Measurements from ENCODE around the gene RAP1GAP.
A peak's percentile ranks its signal among the peaks of the same experiment; 100 is the strongest.
"Not testable (repeated sequence)": the region's sequence is repeated elsewhere in the genome, so short reads cannot be mapped to it uniquely, and the experiment has no call there.

RAP1GAP gene

DNA sequence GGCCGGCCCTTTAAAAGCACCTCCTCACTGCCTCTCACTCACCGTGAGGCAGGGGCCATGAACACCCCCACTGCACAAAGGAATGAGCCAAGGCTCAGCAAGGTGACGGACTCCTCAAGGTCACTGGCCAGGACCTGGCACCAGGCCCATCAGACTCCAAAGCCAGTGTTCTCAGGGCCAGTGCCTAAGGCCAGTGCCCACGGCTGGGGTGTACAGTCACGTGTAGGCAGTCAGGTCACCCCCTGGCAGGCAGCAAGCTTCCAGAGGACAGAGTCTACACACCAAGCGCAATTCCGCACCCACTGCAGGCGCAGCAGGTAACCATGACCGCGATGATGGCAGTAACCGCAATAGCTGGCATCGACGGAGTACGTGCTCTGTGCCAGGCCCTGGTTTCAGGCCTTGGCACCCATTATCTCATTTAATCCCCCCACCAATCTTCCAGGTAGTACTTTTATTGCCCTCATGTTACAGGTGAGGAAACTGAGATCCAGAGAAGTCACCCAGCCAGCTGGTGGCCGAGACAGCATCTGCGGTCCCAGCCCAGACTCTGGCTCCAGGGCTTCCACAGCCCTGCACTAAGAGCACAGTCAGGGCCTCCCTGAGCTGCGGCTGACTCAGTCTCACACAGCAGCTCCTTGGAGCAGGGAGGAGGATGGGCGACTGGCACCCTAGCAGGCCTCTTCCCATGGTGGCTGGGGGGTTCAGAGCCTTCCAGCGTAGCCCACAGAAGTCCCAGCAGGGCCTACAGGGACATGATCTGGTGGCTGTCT lies 27.0 kb downstream of the RAP1GAP start:
- no peak for DNase-seq

DNA sequence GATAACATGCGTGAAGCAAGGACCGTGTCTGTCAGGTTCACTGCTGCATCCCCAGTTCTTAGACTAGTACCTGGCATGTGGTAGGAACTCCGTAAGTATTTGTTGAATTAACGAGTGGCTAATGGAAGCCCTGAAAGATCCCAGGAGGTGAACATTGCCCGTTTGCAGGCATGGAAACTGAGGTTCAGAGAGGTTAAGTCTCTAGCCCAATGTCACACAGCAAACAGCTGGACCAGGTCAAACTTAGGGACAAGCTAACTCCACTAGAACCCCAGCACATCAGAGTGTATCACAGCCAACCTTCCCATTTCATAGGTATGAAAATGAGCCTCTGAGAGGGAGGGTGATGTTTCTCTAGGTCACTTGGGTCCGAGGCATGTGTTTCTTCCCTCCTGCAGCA lies 27.6 kb downstream of the RAP1GAP start:
- no peak for DNase-seq

DNA sequence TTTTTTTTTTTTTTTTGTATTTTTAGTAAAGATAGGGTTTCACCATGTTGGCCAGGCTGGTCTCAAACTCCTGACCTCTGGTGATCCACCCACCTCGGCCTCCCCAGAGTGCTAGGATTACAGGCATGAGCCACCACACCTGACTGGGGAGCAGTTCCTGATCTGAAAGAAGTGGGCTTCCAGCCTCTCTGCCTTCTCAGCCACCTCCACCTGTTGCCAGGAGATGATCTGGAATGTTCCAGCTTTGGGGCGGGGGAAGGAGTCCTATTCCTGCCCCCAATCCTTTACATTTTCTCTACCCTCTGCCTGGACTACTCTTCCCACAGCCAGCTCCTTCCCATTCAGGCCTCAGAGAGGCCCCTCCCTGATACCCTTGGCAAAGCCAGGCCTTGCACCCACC lies 28.1 kb downstream of the RAP1GAP start:
- DNase-seq: no peak

DNA sequence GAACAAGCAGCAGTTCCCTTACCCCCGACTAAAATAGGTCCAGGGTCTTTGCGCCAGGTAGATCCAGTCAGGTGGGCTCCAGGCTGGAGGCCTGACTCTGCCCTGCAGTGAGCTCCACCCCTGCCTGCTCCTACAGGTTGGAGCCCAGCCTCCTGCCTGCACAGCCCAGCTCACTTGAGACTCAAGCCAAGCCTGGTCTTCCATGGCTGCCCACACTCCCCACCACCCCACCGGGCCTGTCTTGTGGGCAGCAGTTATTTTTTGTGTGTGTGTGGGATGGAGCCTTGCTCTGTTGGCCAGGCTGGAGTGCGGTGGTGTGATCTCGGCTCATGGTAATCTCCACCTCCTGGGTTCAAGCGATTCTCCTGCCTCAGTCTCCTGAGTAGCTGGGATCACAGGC lies 28.5 kb downstream of the RAP1GAP start:
- DNase-seq: no peak

DNA sequence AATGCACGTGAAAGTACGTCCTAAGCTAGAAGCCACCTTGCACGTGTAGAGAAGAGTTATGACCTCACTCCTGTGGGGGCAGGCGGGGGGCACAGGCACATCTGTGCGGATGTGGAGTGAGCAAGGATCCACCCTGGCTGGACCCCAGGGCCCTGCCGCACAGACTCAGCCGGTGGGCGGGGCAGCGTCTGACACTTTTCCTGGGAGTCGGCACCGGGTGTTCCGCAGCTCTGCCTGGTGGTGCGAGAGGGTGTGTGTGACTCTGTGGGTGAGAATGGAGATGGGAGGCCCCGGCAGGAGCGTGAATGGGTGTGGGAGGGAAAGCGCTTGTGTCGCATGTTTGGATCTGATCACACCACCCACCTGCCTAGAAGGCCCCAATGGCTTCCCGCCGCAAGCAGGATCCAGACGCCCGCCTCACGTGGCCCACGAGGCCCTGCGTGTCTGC lies 29.5 kb downstream of the RAP1GAP start:
- DNase-seq: no peak

DNA sequence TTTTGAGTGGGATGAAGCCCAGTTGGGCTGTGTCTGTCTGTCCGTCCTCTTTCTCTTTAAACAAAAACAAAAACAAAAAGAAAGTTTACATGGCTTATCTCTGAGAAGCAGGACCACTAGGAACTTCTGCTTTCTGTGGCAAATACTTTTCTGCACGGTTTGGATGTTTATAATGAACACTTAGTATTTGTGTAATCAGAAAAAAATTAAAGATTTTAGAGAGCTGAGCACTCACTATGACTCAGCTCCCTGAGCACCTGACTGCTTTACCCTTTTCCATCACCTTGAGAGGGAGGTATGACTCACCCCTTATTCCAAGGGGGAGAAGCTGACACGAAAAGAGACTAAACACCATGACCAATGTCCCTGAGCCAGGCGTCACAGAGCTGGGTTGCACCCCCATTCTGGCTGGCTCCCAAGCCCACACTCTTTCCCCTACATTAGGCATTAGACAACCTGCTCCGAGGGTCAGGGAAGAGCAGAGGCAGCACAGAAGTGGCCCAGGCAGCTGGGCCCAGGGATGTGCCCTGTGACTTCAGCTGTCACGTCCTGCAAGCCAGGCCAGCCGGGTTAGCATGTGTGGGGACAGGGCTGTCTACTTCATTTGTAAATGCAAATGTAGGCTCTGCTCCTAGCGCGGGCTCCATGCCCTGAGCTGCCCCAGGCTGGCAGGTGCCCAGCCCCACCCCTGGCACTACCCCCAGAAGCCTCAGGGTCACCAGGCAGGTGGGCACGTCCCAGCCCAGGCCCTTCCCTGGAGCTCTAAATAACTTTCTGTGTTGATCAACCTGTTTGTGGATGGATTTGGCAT lies 30.4 kb downstream of the RAP1GAP start:
- DNase-seq: peak; percentile 67

DNA sequence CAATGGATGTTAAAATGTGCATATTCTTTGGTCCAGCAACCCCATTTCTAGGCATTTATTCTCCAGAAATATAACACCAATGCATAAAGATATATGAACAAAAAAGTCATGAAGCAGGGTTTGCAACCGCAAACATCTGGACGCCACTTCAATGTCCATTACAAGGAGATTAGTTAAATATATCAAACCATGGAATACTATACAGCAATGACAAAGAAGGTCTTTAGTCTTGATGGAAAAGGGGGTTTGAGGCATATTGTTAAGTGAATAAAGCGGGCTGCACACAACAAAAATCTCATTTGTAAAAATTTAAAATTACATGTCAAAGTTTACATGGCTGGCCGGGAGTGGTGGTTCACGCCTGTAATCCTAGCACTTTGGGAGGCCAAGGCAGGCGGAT lies 31.6 kb downstream of the RAP1GAP start:
- DNase-seq: no peak

DNA sequence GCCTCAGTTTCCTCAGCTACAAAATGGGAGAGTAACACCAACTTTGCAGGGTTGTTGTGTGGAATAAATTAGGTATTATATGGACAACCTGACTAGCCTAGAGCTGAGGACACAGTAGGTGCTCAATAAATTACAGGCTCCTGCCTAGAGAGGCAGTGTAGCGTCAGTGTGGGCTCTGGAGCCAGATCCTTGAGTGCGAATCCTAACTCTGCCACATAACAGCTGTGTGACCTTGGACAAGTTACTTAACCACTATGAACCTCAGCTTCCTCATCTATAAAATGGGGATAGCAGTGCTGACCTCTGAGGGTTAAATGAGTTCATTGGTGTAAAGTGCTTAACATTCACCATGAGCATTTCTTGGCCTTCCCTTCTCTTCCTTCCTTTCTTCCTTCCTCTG lies 33.1 kb downstream of the RAP1GAP start:
- DNase-seq: no peak

DNA sequence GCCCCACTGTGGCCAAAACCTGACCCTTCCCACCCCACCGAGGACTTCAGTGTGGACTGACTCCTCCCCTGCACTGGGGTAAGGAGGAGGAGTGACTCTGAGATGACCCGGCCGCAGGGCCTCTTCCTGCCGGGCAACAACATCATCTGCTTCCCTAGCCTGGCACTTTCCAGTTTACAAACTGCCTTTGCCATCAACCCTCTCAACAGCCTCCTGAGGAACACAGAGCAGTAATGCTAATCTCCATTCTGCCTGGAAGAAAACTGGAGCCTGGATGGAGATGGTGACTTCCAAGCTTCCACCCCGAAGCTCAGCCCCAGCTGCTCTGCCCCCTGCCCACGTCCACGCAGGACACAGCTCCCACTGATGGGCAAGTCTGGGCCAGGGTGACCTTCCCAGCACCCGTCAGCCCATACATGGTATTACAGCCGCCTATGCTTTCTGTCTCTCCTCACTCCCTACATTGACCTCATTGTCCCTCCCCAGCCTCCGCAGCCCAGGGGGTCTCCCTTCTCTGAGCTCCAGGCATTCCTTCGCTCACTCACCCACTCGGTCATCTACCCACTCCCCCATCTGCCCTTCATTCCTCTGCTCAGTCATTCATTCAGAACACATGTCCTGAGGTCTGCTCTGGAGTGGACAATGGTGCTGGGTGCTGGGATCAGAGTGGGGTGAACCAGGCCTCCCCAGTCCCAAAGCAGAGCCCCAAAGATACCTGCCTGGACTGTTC lies 34.2 kb downstream of the RAP1GAP start:
- no peak for DNase-seq

DNA sequence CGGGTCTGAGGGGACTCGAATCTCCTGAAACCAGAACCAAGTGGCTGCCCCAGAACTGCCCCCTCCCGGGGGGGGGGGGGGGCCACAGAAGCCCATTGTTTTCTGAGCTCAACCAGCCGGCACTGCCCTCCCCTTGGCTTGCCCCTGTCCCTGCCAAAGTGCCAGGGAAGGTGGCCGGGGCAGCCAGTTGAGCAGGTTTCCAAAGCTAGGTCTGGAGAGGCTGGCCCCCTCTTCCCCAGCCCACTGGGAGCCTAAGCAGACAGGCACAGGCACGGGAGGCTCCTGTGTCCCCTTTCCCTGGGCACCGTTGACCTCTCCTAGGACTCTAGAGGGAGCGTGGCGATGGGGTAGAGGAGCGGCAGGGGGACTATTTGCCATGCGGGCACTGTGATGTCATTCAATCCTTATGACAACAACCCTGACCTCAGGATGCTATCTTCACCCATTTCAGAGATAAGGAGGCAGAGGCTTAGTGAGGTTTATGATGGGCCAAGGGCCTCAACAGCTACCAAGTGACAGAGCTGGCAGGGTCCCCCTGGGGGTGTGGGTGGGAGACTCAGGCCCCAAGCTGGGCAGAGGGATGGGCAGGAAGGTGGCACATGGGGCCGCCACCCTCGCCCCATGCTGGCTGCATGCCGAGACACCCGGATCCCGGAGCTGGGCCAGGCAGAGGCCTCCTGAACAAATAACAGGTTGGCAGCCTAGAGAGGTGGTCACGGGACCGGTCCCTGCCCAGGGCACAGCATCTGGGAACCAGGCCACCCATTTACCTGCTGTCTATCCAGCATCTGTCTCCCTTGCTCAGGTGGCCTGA lies 35.0 kb downstream of the RAP1GAP start:
- DNase-seq: peak; percentile 14

DNA sequence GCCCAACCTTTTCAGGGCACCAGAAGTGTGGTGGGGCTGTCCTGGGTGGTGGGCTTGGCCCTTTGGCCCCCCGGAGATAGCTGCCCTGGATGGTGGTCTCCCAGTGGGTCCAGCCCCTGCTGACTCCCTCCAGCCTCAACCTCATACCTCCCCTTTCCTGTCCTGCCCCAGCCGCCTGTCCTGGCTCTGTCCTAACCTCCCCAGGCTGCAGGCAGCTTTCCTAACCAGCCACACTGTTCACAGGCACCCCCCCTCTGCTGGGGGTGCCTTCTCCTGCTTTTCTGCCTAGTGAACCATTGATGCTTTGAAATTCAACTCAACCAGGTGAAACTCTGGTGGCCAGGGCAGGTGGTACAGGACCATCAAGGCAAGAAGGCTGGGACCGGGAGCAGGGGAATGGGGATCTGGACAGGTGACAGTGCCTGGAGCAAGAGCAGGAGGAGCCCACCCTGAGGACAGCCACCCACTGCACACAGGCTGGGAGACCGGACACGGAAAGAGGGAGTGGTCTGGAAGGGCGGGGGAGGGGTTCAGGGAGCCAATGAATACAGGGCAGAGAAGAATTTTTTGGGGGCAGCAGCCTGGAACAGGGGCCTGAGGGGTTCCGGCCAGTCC lies 35.9 kb downstream of the RAP1GAP start:
- DNase-seq: no peak

DNA sequence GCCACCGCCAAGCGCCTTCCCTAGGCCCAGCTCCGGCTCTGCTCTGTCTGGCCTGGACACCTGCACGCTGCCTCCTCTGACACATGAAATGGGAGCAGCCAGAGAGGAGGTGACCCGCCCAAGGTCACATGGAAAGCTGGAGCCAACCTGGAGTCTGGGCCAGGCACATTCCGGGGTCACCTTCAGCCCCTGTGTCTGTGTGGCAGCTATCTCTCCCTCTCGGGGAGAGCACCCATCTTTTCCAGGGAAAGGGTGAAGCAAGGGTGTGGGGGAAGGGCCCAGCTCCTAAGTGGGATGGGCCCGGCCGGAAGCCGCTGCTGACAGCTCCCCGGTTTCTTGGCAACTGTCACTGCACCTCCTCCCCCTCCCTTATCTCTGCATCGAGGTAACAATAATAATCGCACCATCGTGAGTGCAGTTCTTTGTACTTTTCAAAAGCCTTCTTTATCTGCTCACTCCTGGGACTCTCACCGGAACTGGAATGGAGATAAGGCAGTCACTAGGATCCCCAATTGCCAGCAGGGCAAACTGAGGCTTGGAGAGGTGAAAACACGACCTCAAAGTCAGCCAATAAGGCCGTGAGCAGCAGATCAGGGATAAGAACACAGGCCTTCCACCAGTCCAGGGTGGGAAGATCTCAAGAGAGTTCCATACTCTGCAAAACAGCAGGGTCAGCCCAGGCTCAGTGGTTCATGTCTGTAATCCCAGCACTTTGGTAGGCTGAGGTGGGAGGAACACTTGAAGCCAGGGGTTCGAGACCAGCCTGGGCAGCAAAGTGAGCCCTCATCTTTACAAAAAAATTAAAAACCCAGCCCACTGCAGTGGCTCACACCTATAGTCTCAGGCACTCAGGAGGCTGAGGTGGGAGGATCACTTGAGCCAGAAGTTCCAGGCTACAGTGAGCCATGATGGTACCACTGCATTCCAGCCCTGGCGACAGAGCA lies 36.9 kb downstream of the RAP1GAP start:
- peak; percentile 81 for DNase-seq

DNA sequence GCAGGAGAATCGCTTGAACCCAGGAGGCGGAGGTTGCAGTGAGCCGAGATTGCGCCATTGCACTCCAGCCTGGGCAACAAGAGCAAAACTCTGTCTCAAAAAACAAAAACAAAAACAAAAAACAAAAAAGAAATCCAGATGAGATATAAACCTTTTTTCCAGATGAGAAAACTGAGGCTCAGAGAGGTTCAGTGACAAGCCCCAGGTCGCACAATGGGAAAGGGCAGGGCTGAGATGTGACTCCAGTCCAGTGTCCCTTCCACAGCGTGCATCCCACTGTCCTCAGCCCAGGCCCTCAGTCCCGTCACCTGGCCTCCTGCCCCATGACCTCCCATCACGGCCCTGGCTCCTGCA lies 37.6 kb downstream of the RAP1GAP start:
- DNase-seq: not testable (repeated sequence)

DNA sequence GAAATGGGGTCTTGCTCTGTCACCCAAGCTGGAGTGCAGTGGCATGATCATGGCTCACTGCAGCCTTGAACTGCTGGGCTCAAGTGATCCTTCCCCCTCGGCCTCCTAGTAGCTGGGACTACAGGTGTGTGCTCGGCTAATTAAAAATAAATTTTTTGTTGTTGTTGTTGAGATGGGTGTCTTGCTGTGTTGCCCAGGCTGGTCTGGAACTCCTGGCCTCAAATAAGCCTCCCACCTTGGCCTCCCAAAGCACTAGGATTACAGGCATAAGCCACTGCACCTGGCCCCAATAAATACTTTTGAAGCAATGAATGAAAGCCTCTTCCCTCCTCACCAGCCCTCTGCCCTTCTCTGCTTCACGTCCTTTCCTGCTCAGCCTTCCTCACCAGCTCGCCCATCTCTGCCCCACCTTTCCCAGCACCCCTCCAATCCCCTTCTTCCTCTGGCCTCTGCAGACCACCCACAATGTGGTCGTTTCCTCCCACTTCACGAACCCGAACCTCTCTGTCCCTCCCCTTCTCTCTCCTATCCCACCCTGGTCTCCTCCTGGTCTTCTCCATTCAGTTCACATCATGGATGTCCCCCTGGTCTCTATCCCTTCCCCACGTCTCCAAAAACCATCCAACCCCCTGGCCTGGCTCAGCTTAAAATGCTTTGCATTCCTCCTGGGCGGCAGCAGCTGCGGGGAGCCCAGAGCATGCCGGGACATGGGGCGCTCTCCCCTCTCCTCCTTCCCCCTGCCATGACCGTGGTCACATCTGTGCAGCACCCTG lies 38.4 kb downstream of the RAP1GAP start:
- no peak for DNase-seq

DNA sequence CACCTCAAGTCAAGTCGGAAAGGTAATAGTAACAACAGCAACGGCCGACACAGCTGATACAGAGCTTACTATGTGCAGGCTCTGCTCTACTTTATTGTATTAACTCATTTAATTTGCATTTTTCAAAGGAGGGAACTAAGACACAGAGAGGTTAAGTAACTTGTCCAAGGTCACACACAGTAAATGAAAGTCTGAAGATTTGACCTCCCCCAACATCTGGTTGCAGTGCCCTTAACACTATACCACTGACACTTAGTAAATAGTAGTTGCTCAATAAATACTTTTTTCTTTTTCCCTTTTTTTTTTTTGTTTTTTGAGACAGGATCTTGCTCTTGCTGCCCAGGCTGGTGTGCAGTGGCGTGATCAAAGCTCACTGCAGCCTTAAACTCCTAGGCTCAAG lies 39.2 kb downstream of the RAP1GAP start:
- DNase-seq: no peak

DNA sequence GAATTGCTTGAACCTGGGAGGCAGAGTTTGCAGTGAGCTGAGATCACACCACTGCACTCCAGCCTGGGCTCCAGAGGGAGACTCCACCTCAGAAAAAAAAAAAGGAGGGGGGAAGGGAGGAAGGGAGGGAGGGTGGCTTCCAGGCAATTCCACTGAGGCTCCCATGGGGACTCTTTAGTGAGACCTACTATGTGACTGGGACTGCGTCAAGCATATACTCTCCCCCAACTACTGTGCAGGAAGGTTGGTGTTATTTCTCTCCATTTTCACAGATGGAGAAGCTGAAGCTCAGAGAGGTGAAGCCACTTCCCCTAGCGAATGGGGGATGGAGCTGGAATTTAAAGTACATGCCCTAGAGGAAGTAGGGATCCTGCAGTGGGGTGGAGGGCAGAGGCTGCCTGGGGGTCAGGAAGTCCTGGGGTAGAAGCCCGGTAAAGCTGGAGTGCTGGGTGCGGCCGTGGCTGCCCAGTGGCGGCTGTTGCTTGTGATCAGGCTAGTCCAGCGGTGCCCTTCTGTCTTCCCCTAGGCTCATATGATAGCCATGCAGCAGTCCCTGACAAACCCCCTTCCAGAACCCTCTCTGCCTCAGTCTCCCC lies 40.3 kb downstream of the RAP1GAP start:
- no peak for DNase-seq

DNA sequence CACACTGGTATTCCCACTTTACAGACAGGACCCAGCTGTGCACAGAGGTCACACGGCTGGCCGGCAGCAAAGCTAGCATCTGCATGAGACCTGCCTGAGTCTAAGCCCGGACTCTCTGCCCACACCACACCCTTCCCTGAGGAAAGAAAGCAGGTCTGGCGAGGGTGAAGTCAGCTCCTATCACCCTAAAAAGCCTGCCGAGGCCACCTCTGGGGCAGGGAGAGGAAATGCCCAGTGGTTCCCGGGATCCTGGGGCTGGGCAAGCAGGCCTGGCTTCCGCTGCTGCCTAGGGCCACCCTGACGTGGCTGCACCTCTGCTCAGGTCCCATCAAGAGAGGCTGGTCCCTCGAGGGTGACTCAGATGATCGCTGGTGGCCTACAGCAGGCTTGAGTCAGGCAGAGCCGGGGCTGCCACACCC lies 42.2 kb downstream of the RAP1GAP start:
- no peak for DNase-seq

DNA sequence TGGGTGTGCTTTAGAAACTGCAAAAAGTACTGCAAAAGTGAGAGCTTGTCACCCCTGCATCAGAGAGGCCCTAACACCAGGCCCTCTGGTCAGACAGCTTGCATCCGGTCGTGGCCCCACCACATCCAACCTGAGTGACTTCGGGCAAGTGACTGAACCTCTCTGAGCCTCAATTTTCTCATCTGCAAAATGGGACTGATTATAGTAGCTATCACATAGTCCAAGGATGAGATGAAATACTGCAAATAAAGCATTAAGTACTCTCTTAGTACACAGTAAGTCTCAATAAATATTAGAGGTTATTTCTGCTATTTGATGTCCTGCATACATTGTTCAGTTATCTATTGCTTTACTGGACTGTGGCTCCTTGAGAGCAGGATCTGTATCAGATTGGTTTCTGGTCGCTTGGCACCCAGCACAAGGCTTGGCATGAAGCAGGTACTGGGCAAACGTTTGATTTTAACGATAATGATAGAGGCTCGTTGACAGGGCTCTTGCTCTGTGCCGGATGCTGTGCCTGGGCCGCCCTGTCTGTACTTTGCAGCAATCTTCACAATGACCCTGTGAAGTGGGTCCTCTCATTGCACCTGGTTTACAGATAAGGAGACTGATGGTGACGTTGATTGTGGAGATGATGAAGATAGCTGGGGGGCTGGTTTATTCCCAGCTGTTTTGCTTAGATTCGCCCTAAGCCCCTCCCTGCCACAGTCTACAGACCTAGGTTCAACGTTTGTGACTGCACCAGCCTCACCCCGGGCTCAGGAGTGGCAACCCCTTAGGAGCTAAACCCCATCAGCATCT lies 43.6 kb downstream of the RAP1GAP start:
- DNase-seq: no peak
